Metanephros (tissue), 1 donor: Measurements from ENCODE around the gene SMURF1. TPM values are rescaled to one million over a fixed set of nuclear protein-coding genes. Genes with fewer than 3 reads are reported as not detected.

Experiments
- total RNA-seq: library from RNA; depleted of rRNA; stranded (reverse); fragments of >200 nt; gene quantifications from one replicate; pipeline ENCODE4 v1.2.3, GENCODE V29; 2014

SMURF1 gene
- 17.8 TPM for total RNA-seq

DNA sequence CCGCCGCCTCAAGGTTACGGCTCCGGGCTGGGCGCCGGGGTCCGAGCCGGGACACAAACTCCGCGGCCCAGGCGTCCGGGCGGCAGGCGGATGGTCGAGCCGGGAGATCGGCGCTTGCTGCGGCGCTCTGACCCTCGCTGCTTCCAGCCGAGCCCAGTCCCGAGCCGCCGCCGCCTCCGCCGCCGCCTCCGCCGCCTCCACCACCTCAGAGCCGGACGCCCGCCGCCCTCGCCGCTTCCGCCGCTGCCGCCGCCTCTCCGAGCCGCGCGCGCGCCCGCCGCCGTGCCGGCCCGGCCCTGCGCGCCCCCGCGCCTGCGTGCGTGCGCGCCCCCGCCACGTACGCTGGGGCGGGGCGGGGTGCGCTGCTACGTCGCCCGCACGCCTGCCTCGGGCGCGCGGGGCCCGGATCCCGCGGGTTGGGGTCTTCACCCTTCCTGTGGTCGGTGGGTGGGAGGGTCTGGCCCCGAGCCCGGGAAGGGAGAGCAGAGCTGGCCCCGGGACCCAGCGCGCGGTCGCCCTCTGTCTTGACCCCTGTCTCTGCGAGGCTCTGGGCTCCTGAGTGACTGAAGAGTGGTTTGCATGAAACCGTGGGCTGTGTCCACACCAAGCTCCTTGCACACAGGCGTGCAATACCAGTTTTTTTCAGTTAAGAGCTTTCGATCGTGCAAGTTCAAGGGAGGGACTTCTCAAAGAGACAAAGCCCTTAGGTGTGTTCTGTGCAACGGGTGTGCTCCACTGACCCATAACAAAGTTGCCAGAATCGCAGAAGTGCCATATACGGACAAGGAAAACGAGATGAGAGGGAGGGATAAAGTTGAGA lies at the start of gene SMURF1:
SMURF1 (minus strand) TSS at position 256 of the 820 bp plus-strand sequence. CDS start 328 bp downstream, outside the sequence.

Other genes with a start within 250 kb of the SMURF1 start
- gene KPNA7, start 64.0 kb upstream of the SMURF1 start, total RNA-seq = not detected
- gene MYH16, start 128.7 kb upstream of the SMURF1 start, total RNA-seq = 0.06 TPM
- gene ARPC1A, start 181.8 kb upstream of the SMURF1 start, total RNA-seq = 93.0 TPM
- gene ARPC1B, start 230.6 kb upstream of the SMURF1 start, total RNA-seq = 105 TPM